Lower lobe of right lung (tissue), 2 donors: ENCODE data around the gene ALX1. TPM values are rescaled to one million over a fixed set of nuclear protein-coding genes. Genes with fewer than 3 reads are reported as not detected.

Source experiments
- ATAC-seq, 2 donors: fragments of 200-7000 bp; cut with Tn5 transposase; one replicate each; pipeline ENCODE4 v1.9.1; 2020 to 2022; ENCODE audit warnings: mild to moderate bottlenecking in 2 of 2, moderate library complexity in 2 of 2
- DNase-seq: peaks from one replicate; pipeline ENCODE4 v3.0.0-alpha.2; 2020
- H3K27ac ChIP-seq: fragments of 200-600 bp; one replicate; pipeline ENCODE4 v1.8.0; 2022
- H3K27me3 ChIP-seq: fragments of 200-600 bp; one replicate; pipeline ENCODE4 v1.8.0; 2022; ENCODE audit warnings: low read depth
- H3K36me3 ChIP-seq: fragments of 200-600 bp; one replicate; pipeline ENCODE4 v1.8.0; 2022; ENCODE audit warnings: mild to moderate bottlenecking
- H3K4me1 ChIP-seq: fragments of 200-600 bp; one replicate; pipeline ENCODE4 v1.8.0; 2022
- H3K4me3 ChIP-seq: fragments of 200-600 bp; one replicate; pipeline ENCODE4 v1.8.0; 2022; ENCODE audit warnings: mild to moderate bottlenecking
- H3K9me3 ChIP-seq: fragments of 200-600 bp; one replicate; pipeline ENCODE4 v1.8.0; 2022
- intact Hi-C: fragments of 100-400 bp; cut with DNase I; formaldehyde crosslinking; loops from one replicate; pipeline ENCODE4 v1.11.0; 2022
- total RNA-seq: library from RNA; stranded (reverse); fragmentation: NEBNext Ultra II Directional; extraction: Animal tissue kit (Norgen Biotek cat#: 25700); gene quantifications from one replicate; pipeline ENCODE4 v1.2.1, GENCODE V29; 2021
- TF ChIP-seq, protein P1 (sequence below): fragments of 200-600 bp; IDR thresholded peaks from one replicate; pipeline ENCODE4 v1.8.0; 2022; ENCODE audit warnings: antibody characterized with exemption, mild to moderate bottlenecking
- donor health status: DM: no; HTN: yes; CAD: no; lungs with severe emphysema.

The ALX1 gene
- total RNA-seq, 1 donor from 2014 or later: not detected

DNA sequence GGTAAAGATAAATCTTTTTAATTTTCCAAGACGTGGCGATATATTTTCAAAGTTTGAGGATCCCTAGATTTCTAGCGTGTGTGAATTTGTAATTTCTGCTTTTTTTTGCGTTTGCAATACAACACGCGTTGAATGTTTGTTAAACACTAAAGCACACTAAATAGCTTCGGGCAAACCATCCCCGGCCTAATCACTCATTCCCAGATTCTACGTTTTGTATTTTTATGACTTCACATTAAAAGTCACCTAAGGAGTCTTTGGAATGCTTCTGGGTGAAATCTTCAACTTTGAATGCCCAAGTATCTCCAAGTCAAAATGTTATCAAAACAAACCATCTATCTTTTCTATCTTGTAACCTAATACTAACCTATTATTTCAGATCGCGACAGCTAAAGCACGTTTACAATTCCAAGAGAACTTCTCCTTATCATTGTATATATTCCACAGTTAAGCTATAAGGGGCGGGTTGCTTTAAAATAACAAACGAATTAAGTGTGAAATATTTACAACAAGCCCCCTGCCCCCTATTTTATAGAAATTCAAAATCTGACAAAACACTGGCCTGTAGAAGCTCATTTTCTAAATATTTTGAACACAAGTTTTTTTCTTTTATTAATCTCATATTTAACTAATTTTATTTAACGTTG is 1.1 kb downstream of the ALX1 start:
- Histone ChIP-seq H3K4me1 (peaks cover 11% of the 10 kb centered on the region), H3K4me3 (peak overlapping the region; percentile 42), H3K36me3 (no peaks in the 10 kb centered on the region), H3K27me3 (peaks cover 84% of the 10 kb centered on the region), H3K9me3 (no peaks in the 10 kb centered on the region), H3K27ac (no peak overlapping the region)
- TF ChIP-seq, protein P1, sequence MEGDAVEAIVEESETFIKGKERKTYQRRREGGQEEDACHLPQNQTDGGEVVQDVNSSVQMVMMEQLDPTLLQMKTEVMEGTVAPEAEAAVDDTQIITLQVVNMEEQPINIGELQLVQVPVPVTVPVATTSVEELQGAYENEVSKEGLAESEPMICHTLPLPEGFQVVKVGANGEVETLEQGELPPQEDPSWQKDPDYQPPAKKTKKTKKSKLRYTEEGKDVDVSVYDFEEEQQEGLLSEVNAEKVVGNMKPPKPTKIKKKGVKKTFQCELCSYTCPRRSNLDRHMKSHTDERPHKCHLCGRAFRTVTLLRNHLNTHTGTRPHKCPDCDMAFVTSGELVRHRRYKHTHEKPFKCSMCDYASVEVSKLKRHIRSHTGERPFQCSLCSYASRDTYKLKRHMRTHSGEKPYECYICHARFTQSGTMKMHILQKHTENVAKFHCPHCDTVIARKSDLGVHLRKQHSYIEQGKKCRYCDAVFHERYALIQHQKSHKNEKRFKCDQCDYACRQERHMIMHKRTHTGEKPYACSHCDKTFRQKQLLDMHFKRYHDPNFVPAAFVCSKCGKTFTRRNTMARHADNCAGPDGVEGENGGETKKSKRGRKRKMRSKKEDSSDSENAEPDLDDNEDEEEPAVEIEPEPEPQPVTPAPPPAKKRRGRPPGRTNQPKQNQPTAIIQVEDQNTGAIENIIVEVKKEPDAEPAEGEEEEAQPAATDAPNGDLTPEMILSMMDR: no peak
- ATAC-seq: no peak
- DNase-seq: no peak
- intact Hi-C loops: no loop called here

GRCh38 chr12:85281636-85282312 is 1.8 kb downstream of the ALX1 start:
- ATAC-seq (no peak), DNase-seq (no peak)
- Histone ChIP-seq H3K36me3 (no peaks in the 10 kb centered on the region), H3K27ac (no peak overlapping the region), H3K4me3 (no peak overlapping the region), H3K9me3 (no peaks in the 10 kb centered on the region), H3K4me1 (peaks cover 11% of the 10 kb centered on the region), H3K27me3 (peaks cover 78% of the 10 kb centered on the region)
- intact Hi-C loops: no loop called here
- TF ChIP-seq, protein P1: no peak

DNA sequence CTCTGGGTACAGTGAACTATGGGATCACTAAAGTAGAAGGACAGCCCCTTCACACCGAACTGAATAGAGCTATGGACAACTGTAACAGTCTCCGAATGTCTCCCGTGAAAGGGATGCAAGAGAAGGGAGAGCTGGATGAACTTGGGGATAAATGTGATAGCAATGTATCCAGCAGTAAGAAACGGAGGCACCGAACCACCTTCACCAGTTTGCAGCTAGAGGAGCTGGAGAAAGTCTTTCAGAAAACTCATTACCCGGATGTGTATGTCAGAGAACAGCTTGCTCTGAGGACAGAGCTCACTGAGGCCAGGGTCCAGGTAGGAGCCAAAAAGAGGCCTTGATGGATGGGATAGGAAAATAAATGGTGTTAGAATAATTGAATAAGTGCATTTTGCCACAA is 3.5 kb downstream of the ALX1 start:
- Histone ChIP-seq H3K36me3 (no peaks in the 10 kb centered on the region), H3K27me3 (peaks cover 60% of the 10 kb centered on the region), H3K4me3 (no peak overlapping the region), H3K4me1 (peaks cover 11% of the 10 kb centered on the region), H3K9me3 (no peaks in the 10 kb centered on the region), H3K27ac (no peak overlapping the region)
- TF ChIP-seq, protein P1: no peak
- no peak for DNase-seq
- intact Hi-C loops: no loop called here
- no peak for ATAC-seq

DNA sequence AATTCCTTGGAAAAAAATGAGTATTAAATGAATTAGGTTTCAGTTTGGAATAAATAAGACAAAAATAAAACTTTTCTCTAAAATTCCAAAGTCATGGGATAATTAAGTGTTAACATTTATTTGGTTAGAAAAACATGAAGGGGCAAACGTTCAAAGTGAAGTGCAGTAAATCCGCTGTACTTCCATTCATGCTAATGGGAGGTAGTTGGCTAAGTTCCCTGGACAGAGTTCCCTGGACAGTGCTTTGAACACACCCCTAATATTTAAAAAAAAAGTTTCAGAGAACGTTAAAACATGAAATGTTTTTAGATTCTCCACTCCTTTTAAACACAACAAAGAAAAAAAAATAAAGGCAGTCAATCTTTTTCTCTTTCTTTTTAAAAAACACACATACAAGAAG is 16.3 kb downstream of the ALX1 start:
- Histone ChIP-seq H3K9me3 (no peaks in the 10 kb centered on the region), H3K36me3 (no peaks in the 10 kb centered on the region), H3K27me3 (no peaks in the 10 kb centered on the region), H3K27ac (no peak overlapping the region), H3K4me1 (no peaks in the 10 kb centered on the region), H3K4me3 (no peak overlapping the region)
- ATAC-seq: no peak
- intact Hi-C loops: no loop called here
- no peak for DNase-seq
- TF ChIP-seq, protein P1: no peak

DNA sequence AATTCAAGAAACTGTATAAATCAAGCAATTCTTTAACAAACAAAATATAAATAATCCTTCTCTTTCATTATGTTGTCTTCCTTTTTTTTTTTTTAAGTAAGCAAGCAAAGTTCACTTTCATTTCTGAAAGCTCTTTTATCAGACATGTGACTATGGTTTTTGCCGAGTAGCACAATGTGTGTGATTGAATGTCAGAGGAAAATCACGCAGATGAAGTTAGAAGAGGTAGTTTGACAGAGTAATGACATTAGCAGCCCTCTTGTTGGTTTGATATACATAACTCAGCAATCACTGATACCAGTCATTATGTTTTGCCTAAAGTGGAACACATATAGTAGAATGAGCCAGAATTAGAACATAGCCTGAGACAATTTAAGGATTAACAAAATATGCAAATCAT is 19.0 kb downstream of the ALX1 start:
- ATAC-seq (no peak), DNase-seq (no peak)
- Histone ChIP-seq H3K4me1 (no peaks in the 10 kb centered on the region), H3K36me3 (no peaks in the 10 kb centered on the region), H3K9me3 (no peaks in the 10 kb centered on the region), H3K4me3 (no peak overlapping the region), H3K27ac (no peak overlapping the region), H3K27me3 (no peaks in the 10 kb centered on the region)
- TF ChIP-seq, protein P1: no peak
- intact Hi-C loops: no loop called here
